ENCODE data around the gene PCSK5. TPM values are rescaled to one million over a fixed set of nuclear protein-coding genes. Genes with fewer than 3 reads are reported as not detected.
A peak's percentile ranks its signal among the peaks of the same experiment; 100 is the strongest.
"Not testable (repeated sequence)": the region's sequence is repeated elsewhere in the genome, so short reads cannot be mapped to it uniquely, and the experiment has no call there.

PCSK5 gene
- total RNA-seq, 2 experiments from 2014 or later, result 14.4 to 15.2 TPM

DNA sequence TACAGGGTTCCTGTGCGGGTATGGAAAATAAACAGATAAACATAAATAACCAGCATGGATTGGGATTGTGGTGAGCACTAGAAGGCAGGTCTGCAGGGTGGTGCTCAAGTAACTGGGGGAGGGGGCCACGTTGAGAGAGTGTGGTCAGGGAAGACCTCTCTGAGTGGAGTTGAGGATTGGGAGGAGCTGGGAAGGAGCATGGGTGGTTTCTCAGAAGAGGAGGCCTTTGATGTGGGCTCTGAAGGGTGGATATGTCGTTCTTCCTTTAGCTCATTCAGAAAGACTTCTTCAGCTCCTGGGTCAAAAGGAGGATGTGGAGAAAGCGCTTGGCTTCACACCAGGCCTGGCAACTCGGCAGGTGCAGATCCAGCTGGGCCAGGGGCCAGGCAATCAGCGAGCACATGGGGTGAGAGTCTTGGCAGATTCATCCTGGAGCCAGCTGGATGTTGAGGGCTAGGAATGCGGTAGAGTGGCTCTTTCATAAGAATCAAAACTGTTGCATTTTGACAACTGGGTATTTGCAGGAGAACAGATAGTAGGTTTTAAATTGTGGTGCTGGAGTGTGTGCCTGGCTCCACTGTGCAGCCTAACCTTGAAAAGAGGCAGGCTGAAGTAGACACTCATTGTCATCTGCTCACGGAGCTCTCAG, 71.7 kb downstream of the PCSK5 start:
- peaks cover 1% of the 10 kb centered on the region for H3K36me3 Mint-ChIP-seq (ENCODE audit: low read depth)
- TF ChIP-seq, protein P1, sequence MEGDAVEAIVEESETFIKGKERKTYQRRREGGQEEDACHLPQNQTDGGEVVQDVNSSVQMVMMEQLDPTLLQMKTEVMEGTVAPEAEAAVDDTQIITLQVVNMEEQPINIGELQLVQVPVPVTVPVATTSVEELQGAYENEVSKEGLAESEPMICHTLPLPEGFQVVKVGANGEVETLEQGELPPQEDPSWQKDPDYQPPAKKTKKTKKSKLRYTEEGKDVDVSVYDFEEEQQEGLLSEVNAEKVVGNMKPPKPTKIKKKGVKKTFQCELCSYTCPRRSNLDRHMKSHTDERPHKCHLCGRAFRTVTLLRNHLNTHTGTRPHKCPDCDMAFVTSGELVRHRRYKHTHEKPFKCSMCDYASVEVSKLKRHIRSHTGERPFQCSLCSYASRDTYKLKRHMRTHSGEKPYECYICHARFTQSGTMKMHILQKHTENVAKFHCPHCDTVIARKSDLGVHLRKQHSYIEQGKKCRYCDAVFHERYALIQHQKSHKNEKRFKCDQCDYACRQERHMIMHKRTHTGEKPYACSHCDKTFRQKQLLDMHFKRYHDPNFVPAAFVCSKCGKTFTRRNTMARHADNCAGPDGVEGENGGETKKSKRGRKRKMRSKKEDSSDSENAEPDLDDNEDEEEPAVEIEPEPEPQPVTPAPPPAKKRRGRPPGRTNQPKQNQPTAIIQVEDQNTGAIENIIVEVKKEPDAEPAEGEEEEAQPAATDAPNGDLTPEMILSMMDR (IDR thresholded peaks at IDR 0.05), result no peak
- H3K9me3 Mint-ChIP-seq, result no peaks in the 10 kb centered on the region
- peak overlapping the region; percentile 55 for H3K4me3 Mint-ChIP-seq
- H3K9me3 ChIP-seq (ENCODE audit: control insufficient read depth in 1 of 2, insufficient read depth in 1 of 2, low read length in 2 of 2), result no peaks in the 10 kb centered on the region
- no peak overlapping the region for H3K27ac ChIP-seq (ENCODE audit: low read depth in 1 of 2, low read length in 2 of 2)
- ATAC-seq (ENCODE audit: poor library complexity) (no peak), DNase-seq (no peak)
- intact Hi-C loops (cut with DNase I, micrococcal nuclease), result loop anchor here in 1 of 2 experiments (10.0 kb wide), 1 partner anchor 47 kb away; no protein-coding TSS in a partner anchor
- no peak overlapping the region for H3K4me3 ChIP-seq (ENCODE audit: low read length)
- H3K4me1 ChIP-seq (ENCODE audit: insufficient read depth, low read length), result peaks cover 11% of the 10 kb centered on the region
- H3K27ac Mint-ChIP-seq, result peak overlapping the region; percentile 54
- no peaks in the 10 kb centered on the region for H3K27me3 ChIP-seq (ENCODE audit: control insufficient read depth in 1 of 2, insufficient read depth in 2 of 2, low read length in 2 of 2)
- H3K27me3 Mint-ChIP-seq, result no peaks in the 10 kb centered on the region
- POLR2A ChIA-PET, result interaction anchor here (1.3 kb wide), 1 partner anchor 71 kb away, joined by 3 read pairs; the partner anchor contains the start of gene PCSK5
- peaks cover 71% of the 10 kb centered on the region for H3K4me1 Mint-ChIP-seq (ENCODE audit: low read depth)
- CTCF ChIA-PET, result no interaction called here
- H3K36me3 ChIP-seq (ENCODE audit: insufficient read depth, low read length), result no peaks in the 10 kb centered on the region

DNA sequence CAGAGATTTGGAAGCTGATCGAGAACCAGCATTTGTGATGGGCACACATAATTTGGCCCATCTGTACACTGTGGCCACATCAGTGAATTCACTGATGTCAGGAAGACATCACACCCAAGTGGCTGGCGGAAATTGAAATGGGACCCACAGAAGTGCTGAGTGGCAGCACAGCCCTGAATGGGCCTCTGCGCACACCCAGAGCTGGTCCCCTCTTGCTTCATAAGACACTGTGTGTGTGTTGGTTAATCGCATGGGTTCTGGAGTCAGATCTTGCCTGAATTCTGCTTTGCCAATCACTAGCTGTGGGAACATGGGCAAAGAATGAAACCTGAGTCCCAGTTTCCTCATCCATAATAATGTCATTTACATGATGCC, 72.2 kb downstream of the PCSK5 start:
- peaks cover 66% of the 10 kb centered on the region for H3K4me1 Mint-ChIP-seq (ENCODE audit: low read depth)
- H3K27me3 Mint-ChIP-seq, result no peaks in the 10 kb centered on the region
- H3K27ac Mint-ChIP-seq, result peak overlapping the region; percentile 54
- POLR2A ChIA-PET, result interaction anchor here (1.3 kb wide), 1 partner anchor 72 kb away, joined by 3 read pairs; the partner anchor contains the start of gene PCSK5
- H3K36me3 Mint-ChIP-seq (ENCODE audit: low read depth), result peaks cover 4% of the 10 kb centered on the region
- CTCF ChIA-PET, result no interaction called here
- no peaks in the 10 kb centered on the region for H3K36me3 ChIP-seq (ENCODE audit: insufficient read depth, low read length)
- no peak overlapping the region for H3K4me3 ChIP-seq (ENCODE audit: low read length)
- TF ChIP-seq, protein P1 (IDR thresholded peaks at IDR 0.05), result no peak
- peaks cover 11% of the 10 kb centered on the region for H3K4me1 ChIP-seq (ENCODE audit: insufficient read depth, low read length)
- peak overlapping the region; percentile 55 for H3K4me3 Mint-ChIP-seq
- ATAC-seq (ENCODE audit: poor library complexity) (no peak), DNase-seq (no peak)
- no peaks in the 10 kb centered on the region for H3K9me3 Mint-ChIP-seq
- H3K27ac ChIP-seq (ENCODE audit: low read depth in 1 of 2, low read length in 2 of 2), result no peak overlapping the region
- no peaks in the 10 kb centered on the region for H3K9me3 ChIP-seq (ENCODE audit: control insufficient read depth in 1 of 2, insufficient read depth in 1 of 2, low read length in 2 of 2)
- H3K27me3 ChIP-seq (ENCODE audit: control insufficient read depth in 1 of 2, insufficient read depth in 2 of 2, low read length in 2 of 2), result no peaks in the 10 kb centered on the region
- intact Hi-C loops (cut with DNase I, micrococcal nuclease), result loop anchor here in 1 of 2 experiments (10.0 kb wide), 1 partner anchor 48 kb away; no protein-coding TSS in a partner anchor

DNA sequence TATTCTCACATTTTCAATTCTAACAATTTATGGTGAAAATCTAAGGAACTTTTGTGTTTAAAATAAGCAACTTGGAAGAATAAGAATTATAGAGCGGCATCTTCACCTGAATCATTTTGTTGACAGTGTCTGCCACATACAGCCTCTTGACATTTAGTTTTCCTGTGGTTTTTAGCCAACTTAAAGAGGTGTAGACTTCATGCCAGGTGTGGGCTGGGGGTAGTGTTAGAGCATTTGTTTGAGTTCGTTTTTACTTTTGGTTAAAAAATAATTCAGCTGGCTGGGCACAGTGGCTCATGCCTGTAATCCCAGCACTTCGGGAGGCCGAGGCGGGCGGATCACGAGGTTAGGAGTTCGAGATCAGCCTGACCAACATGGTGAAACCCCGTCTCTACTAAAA, 72.8 kb downstream of the PCSK5 start:
- H3K27me3 ChIP-seq (ENCODE audit: control insufficient read depth in 1 of 2, insufficient read depth in 2 of 2, low read length in 2 of 2); H3K27ac ChIP-seq (ENCODE audit: low read depth in 1 of 2, low read length in 2 of 2); H3K9me3 Mint-ChIP-seq; DNase-seq; H3K36me3 Mint-ChIP-seq (ENCODE audit: low read depth); H3K36me3 ChIP-seq (ENCODE audit: insufficient read depth, low read length); ATAC-seq (ENCODE audit: poor library complexity); H3K4me3 ChIP-seq (ENCODE audit: low read length); H3K27me3 Mint-ChIP-seq; H3K27ac Mint-ChIP-seq; CTCF ChIA-PET; H3K4me3 Mint-ChIP-seq; H3K9me3 ChIP-seq (ENCODE audit: control insufficient read depth in 1 of 2, insufficient read depth in 1 of 2, low read length in 2 of 2): not testable (repeated sequence)
- POLR2A ChIA-PET, result interaction anchor here (1.3 kb wide), 1 partner anchor 73 kb away, joined by 3 read pairs; the partner anchor contains the start of gene PCSK5
- intact Hi-C loops (cut with DNase I, micrococcal nuclease), result loop anchor here in 1 of 2 experiments (10.0 kb wide), 1 partner anchor 49 kb away; no protein-coding TSS in a partner anchor
- H3K4me1 Mint-ChIP-seq (ENCODE audit: low read depth), result peaks cover 64% of the 10 kb centered on the region
- H3K4me1 ChIP-seq (ENCODE audit: insufficient read depth, low read length), result peaks cover 11% of the 10 kb centered on the region

Data from CD4-positive, alpha-beta T cell (primary cell).